PC-9 (cell line): Measurements from ENCODE around the gene GCK. TPM values are rescaled to one million over a fixed set of nuclear protein-coding genes. Genes with fewer than 3 reads are reported as not detected.

Source experiments
- BruUV-seq: library from RNA; stranded (reverse); fragments of 400-500 nt; replicated peaks from 2 replicates; lab custom pipeline; 2021; lab: Mats Ljungman, UMichigan
- CTCF ChIA-PET: fragments of 300-600 bp; sonication (Branson Sonifier 250); formaldehyde crosslinking; loops from one replicate; lab custom pipeline; 2022; ENCODE audit warnings: antibody characterized with exemption; lab: Charles Lee
- POLR2A ChIA-PET: fragments of 300-600 bp; sonication (Branson Sonifier 250); formaldehyde crosslinking; loops from one replicate; lab custom pipeline; 2022; ENCODE audit warnings: antibody characterized with exemption; ENCODE audit not compliant: unreplicated experiment; lab: Charles Lee
- DNase-seq, 2 experiments: peaks; one replicate each; pipeline versions ENCODE4 v3.0.0 to v3.0.0-alpha.2; 2015 to 2022; ENCODE audit warnings: mixed read lengths in 1 of 2
- H2AFZ ChIP-seq: fragments of 200-600 bp; sonication (generic); 2 replicates; pipeline ENCODE4 v1.8.1; 2017; ENCODE audit warnings: antibody characterized with exemption
- H3F3A ChIP-seq: fragments of 200-600 bp; sonication (generic); 2 replicates; pipeline ENCODE4 v1.8.1; 2017; ENCODE audit warnings: antibody characterized with exemption, mild to moderate bottlenecking, low read depth; ENCODE audit not compliant: insufficient read depth
- H3K27ac ChIP-seq: fragments of 200-600 bp; sonication (generic); 2 replicates; pipeline ENCODE4 v1.6.1; 2016; ENCODE audit warnings: mixed run types
- H3K27me3 ChIP-seq: fragments of 200-600 bp; sonication (generic); 2 replicates; pipeline ENCODE4 v1.6.1; 2016; ENCODE audit warnings: low read depth, mixed run types; ENCODE audit not compliant: insufficient read depth
- H3K36me3 ChIP-seq: fragments of 200-600 bp; sonication (generic); 2 replicates; pipeline ENCODE4 v1.6.1; 2016; ENCODE audit warnings: low read depth, mixed run types
- H3K4me1 ChIP-seq: fragments of 200-600 bp; sonication (generic); replicated peaks from 2 replicates; pipeline ENCODE4 v1.6.1; 2016; ENCODE audit warnings: mixed run types; ENCODE audit not compliant: insufficient read depth
- H3K4me2 ChIP-seq: fragments of 200-600 bp; sonication (generic); 2 replicates; pipeline ENCODE4 v1.6.1; 2017; ENCODE audit warnings: mixed run types
- H3K4me3 ChIP-seq: fragments of 200-600 bp; sonication (generic); 2 replicates; pipeline ENCODE4 v1.6.1; 2016; ENCODE audit warnings: mixed run types
- H3K79me2 ChIP-seq: fragments of 200-600 bp; sonication (generic); 2 replicates; pipeline ENCODE4 v1.6.1; 2017; ENCODE audit warnings: low read depth, mixed run types
- H3K9me2 ChIP-seq: fragments of 200-600 bp; sonication (generic); 2 replicates; pipeline ENCODE4 v1.8.1; 2017; ENCODE audit warnings: mild to moderate bottlenecking; ENCODE audit not compliant: insufficient read depth
- H3K9me3 ChIP-seq: fragments of 200-600 bp; sonication (generic); 2 replicates; pipeline ENCODE4 v1.8.1; 2016; ENCODE audit warnings: low read depth; ENCODE audit not compliant: insufficient read depth
- H4K20me1 ChIP-seq: fragments of 200-600 bp; sonication (generic); 2 replicates; pipeline ENCODE4 v1.8.1; 2017; ENCODE audit not compliant: insufficient read depth
- CTCF ChIP-seq: fragments of 200-600 bp; sonication (generic); conservative IDR thresholded peaks from 2 replicates; pipeline ENCODE4 v1.6.1; 2017; ENCODE audit warnings: mixed run types, antibody characterized with exemption, mild to moderate bottlenecking, moderate library complexity
- EZH2 ChIP-seq: fragments of 200-600 bp; sonication (generic); IDR thresholded peaks from 2 replicates; pipeline ENCODE4 v1.8.0; 2017; ENCODE audit warnings: antibody characterized with exemption, low read depth
- intact Hi-C: fragments of 100-400 bp; cut with micrococcal nuclease; formaldehyde crosslinking; loops from one replicate; pipeline ENCODE4 v1.10.0; 2022; ENCODE audit not compliant: unreplicated experiment
- total RNA-seq: library from RNA; stranded (reverse); gene quantifications from 2 replicates; pipeline ENCODE4 v1.2.3, GENCODE V29; 2021

GCK gene
- total RNA-seq, 1 experiment from 2014 or later = not detected

- intact Hi-C loops = no loop called here
- CTCF ChIA-PET = no interaction called here
- TF ChIP-seq CTCF (no peak), EZH2 (no peak)
- Histone ChIP-seq H4K20me1 (no peaks in the 10 kb centered on the region), H3K9me2 (no peaks in the 10 kb centered on the region), H2AFZ (no peak overlapping the region), H3K36me3 (no peaks in the 10 kb centered on the region), H3K79me2 (no peaks in the 10 kb centered on the region), H3K4me1 (no peaks in the 10 kb centered on the region), H3K4me3 (no peak overlapping the region), H3K4me2 (no peak overlapping the region), H3K27me3 (no peaks in the 10 kb centered on the region), H3K9me3 (no peaks in the 10 kb centered on the region), H3F3A (no peaks in the 10 kb centered on the region), H3K27ac (no peak overlapping the region)
- no TSS peak for BruUV-seq
- POLR2A ChIA-PET = no interaction called here
- DNase-seq = no peak
These were observed 94.2 kb downstream of the GCK start for GRCh38 chr7:44094883-44095592.

GRCh38 chr7:44094365-44094764 lies 94.9 kb downstream of the GCK start:
- intact Hi-C loops = no loop called here
- Histone ChIP-seq H3F3A (no peaks in the 10 kb centered on the region), H3K4me2 (no peak overlapping the region), H3K9me3 (no peaks in the 10 kb centered on the region), H4K20me1 (no peaks in the 10 kb centered on the region), H3K27me3 (no peaks in the 10 kb centered on the region), H2AFZ (no peak overlapping the region), H3K36me3 (no peaks in the 10 kb centered on the region), H3K4me1 (peaks cover 2% of the 10 kb centered on the region; the same call in 1 of the 2 replicates), H3K9me2 (no peaks in the 10 kb centered on the region), H3K79me2 (no peaks in the 10 kb centered on the region), H3K4me3 (no peak overlapping the region), H3K27ac (no peak overlapping the region)
- TF ChIP-seq CTCF (no peak), EZH2 (no peak)
- DNase-seq = no peak
- no TSS peak for BruUV-seq
- ChIA-PET POLR2A (no interaction called here), CTCF (no interaction called here)

Other genes with a start within 250 kb of the GCK start
- not detected in 2 replicates for gene SPDYE1, start 191.5 kb downstream of the GCK start, total RNA-seq
- 65.6 and 70.7 TPM in 2 replicates for gene DBNL, start 144.7 kb downstream of the GCK start, total RNA-seq
- 4.2 and 9.7 TPM in 2 replicates for gene PGAM2, start 123.9 kb downstream of the GCK start, total RNA-seq
- 58.8 and 59.1 TPM in 2 replicates for gene POLM, start 106.9 kb downstream of the GCK start, total RNA-seq
- 0.33 and 0.98 TPM in 2 replicates for gene AEBP1, start 85.1 kb downstream of the GCK start, total RNA-seq
- gene POLD2, start 65.9 kb downstream of the GCK start, total RNA-seq = 217 and 249 TPM in 2 replicates
- gene MYL7, start 48.1 kb downstream of the GCK start, total RNA-seq = not detected in 2 replicates
- gene YKT6, start 11.5 kb upstream of the GCK start, total RNA-seq = 109 and 142 TPM in 2 replicates
- gene CAMK2B, start 136.2 kb upstream of the GCK start, total RNA-seq = 0.13 and 0.15 TPM in 2 replicates